Karpas-422 (cell line): Measurements from ENCODE around the gene CORO2B. TPM values are rescaled to one million over a fixed set of nuclear protein-coding genes. Genes with fewer than 3 reads are reported as not detected.

Experiments
- DNase-seq: peaks from one replicate; pipeline ENCODE4 v3.0.0-alpha.2; 2015
- H2AFZ ChIP-seq: fragments of 200-600 bp; sonication (generic); 2 replicates; pipeline ENCODE4 v1.6.1; 2014; ENCODE audit warnings: antibody characterized with exemption, low read length, mixed read lengths
- H3K27ac ChIP-seq: fragments of 200-600 bp; sonication (generic); 2 replicates; pipeline ENCODE4 v1.5.1; 2014; ENCODE audit warnings: mild to moderate bottlenecking, low read length, moderate library complexity
- H3K27me3 ChIP-seq: fragments of 200-600 bp; sonication (generic); 2 replicates; pipeline ENCODE4 v1.6.1; 2014; ENCODE audit warnings: low read length, mixed read lengths
- H3K36me3 ChIP-seq: fragments of 200-600 bp; sonication (generic); 2 replicates; pipeline ENCODE4 v1.6.1; 2014; ENCODE audit warnings: low read length, mixed read lengths; ENCODE audit not compliant: insufficient read depth
- H3K4me1 ChIP-seq: fragments of 200-600 bp; sonication (generic); 2 replicates; pipeline ENCODE4 v1.6.1; 2014; ENCODE audit warnings: mild to moderate bottlenecking, low read length, mixed read lengths
- H3K4me2 ChIP-seq: fragments of 200-600 bp; sonication (generic); 2 replicates; pipeline ENCODE4 v1.6.1; 2014; ENCODE audit warnings: low read length, low read depth, mild to moderate bottlenecking; ENCODE audit not compliant: poor library complexity, severe bottlenecking
- H3K4me3 ChIP-seq: fragments of 200-600 bp; sonication (generic); 2 replicates; pipeline ENCODE4 v1.5.1; 2014; ENCODE audit warnings: mild to moderate bottlenecking, antibody characterized with exemption, low read length, mixed read lengths
- H3K79me2 ChIP-seq: fragments of 200-600 bp; sonication (generic); 2 replicates; pipeline ENCODE4 v1.6.1; 2014; ENCODE audit warnings: mild to moderate bottlenecking, low read length, mixed read lengths
- H3K9ac ChIP-seq: fragments of 200-600 bp; sonication (generic); 2 replicates; pipeline ENCODE4 v1.6.0; 2014; ENCODE audit warnings: low read length
- H3K9me2 ChIP-seq: fragments of 200-600 bp; sonication (generic), shearing (Covaris generic); replicated peaks from 2 replicates; pipeline ENCODE4 v1.6.0; 2014; ENCODE audit warnings: mild to moderate bottlenecking, low read length, moderate library complexity; ENCODE audit not compliant: insufficient read depth
- H3K9me3 ChIP-seq: fragments of 300-700, 200-600 bp; sonication (generic); 2 replicates; pipeline ENCODE4 v1.6.1; 2014; ENCODE audit warnings: low read length, mixed read lengths
- H4K20me1 ChIP-seq: fragments of 200-600 bp; sonication (generic); 2 replicates; pipeline ENCODE4 v1.6.1; 2014; ENCODE audit warnings: mild to moderate bottlenecking, antibody characterized with exemption, low read length, low read depth; ENCODE audit not compliant: insufficient read depth
- total RNA-seq: library from RNA; depleted of rRNA; stranded (reverse); fragments of >200 nt; shearing (Covaris generic); gene quantifications from 2 replicates; pipeline ENCODE4 v1.2.3, GENCODE V29; 2014; ENCODE audit warnings: low replicate concordance

CORO2B gene
- total RNA-seq, 1 experiment from 2014 or later, result 0.26 TPM

DNA sequence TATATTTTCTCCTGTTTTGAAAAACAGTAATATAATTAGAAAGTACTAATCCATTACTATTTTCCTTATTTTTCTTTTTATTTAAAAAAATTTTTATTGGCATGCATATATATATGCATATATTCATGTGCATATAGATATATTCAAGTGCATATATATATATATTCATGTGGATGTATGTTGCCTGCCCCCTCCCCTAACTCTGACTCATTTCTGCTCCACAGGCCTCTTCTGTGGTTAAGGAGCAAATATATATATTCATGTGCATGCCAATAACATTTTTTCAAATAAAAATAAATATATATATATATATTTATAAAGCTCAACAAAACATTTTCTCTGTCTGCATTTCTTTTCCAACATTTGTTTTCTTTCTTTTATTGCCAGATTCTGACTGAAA, 13.6 kb upstream of the CORO2B start:
- H3K9ac ChIP-seq, result no peak overlapping the region
- no peaks in the 10 kb centered on the region for H3K79me2 ChIP-seq
- no peak for DNase-seq
- H3K27ac ChIP-seq, result no peak overlapping the region
- no peaks in the 10 kb centered on the region for H3K36me3 ChIP-seq
- no peaks in the 10 kb centered on the region for H3K9me3 ChIP-seq
- no peak overlapping the region for H3K4me2 ChIP-seq
- no peak overlapping the region for H3K4me3 ChIP-seq
- peaks cover 24% of the 10 kb centered on the region for H3K4me1 ChIP-seq
- no peaks in the 10 kb centered on the region for H3K27me3 ChIP-seq
- no peaks in the 10 kb centered on the region for H4K20me1 ChIP-seq
- no peaks in the 10 kb centered on the region for H3K9me2 ChIP-seq
- no peak overlapping the region for H2AFZ ChIP-seq

DNA sequence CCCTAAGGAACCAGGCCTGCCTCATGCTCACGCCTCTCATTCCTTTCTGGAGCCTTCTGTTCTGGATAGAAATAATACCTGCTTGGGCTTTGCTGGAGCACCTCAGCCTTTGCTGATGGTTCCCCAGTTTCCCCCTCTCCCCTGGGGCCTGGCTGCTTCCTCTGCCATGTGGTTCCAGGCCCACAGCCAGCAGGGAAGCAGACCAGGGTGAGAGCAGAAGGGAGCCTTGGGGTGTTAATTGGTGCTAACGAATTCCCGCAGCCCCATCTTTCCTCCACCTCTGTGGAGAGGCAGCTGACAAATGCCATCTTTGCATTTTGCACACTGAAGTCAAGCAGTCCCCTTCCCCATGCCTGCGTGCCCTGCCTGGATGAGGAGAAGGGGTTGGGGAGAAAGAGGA, 13.1 kb upstream of the CORO2B start:
- Histone ChIP-seq H3K4me3 (no peak overlapping the region), H3K27me3 (no peaks in the 10 kb centered on the region), H3K9ac (no peak overlapping the region), H2AFZ (no peak overlapping the region), H3K27ac (no peak overlapping the region), H3K9me3 (no peaks in the 10 kb centered on the region), H3K36me3 (no peaks in the 10 kb centered on the region), H3K9me2 (no peaks in the 10 kb centered on the region), H3K79me2 (no peaks in the 10 kb centered on the region), H3K4me2 (no peak overlapping the region), H4K20me1 (no peaks in the 10 kb centered on the region), H3K4me1 (peaks cover 22% of the 10 kb centered on the region)
- DNase-seq, result no peak

DNA sequence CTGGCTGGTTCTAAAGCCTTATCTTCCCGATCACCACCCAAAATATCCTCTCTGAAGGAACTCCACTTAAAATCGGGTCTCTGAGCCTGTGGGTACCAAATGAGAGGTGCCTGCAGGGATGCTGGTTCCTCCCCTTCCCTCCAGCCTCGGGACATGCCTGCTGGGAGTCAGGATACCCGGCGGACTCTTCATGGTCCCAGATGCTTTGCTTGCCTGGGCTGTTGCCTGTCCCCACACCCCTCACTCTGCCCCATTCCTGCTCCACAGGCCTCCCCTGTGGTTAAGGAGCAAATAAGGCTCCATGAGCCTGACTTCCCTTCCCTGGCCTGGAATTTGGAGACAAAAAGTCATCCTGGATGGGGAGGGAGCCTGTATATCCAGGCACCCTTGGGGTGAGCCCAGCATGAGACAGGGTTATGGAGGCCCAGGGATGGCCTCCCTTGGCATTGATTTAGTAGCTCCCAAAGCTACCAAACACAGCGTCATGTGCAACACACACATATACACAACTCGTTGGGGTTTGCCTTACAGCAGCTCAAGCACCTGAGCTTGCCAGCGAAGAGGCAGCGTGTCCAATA, 12.3 kb upstream of the CORO2B start:
- H3K36me3 ChIP-seq, result no peaks in the 10 kb centered on the region
- H3K79me2 ChIP-seq, result no peaks in the 10 kb centered on the region
- H3K9me3 ChIP-seq, result no peaks in the 10 kb centered on the region
- DNase-seq, result no peak
- H3K4me3 ChIP-seq, result no peak overlapping the region
- H3K27ac ChIP-seq, result no peak overlapping the region
- H3K4me1 ChIP-seq, result peaks cover 22% of the 10 kb centered on the region
- H3K9me2 ChIP-seq, result no peaks in the 10 kb centered on the region
- no peaks in the 10 kb centered on the region for H3K27me3 ChIP-seq
- H3K4me2 ChIP-seq, result no peak overlapping the region
- no peak overlapping the region for H2AFZ ChIP-seq
- no peak overlapping the region for H3K9ac ChIP-seq
- no peaks in the 10 kb centered on the region for H4K20me1 ChIP-seq

DNA sequence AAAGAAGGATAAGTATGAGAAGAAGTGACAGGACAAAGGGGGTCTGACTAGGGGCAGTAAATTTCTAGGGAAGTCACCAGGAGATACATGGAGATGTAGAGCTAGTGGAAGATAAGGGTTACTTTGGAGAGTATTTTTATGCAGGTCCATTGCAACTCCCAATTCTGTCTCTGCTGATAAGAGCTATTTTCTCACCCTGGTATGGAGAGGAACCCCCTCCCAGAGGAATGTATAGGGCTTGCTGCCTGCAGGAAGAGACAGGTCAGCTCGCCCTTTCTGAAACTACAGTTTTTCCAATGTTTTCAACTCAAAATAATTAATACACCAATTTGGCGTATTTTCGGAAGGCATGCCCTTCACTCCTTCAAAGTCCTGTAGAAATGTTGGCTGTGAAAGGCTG, 11.4 kb upstream of the CORO2B start:
- H3K9me3 ChIP-seq, result no peaks in the 10 kb centered on the region
- no peaks in the 10 kb centered on the region for H3K79me2 ChIP-seq
- no peaks in the 10 kb centered on the region for H3K36me3 ChIP-seq
- no peaks in the 10 kb centered on the region for H4K20me1 ChIP-seq
- no peak overlapping the region for H3K9ac ChIP-seq
- no peaks in the 10 kb centered on the region for H3K27me3 ChIP-seq
- no peak for DNase-seq
- H3K9me2 ChIP-seq, result no peaks in the 10 kb centered on the region
- peaks cover 23% of the 10 kb centered on the region for H3K4me1 ChIP-seq
- H2AFZ ChIP-seq, result no peak overlapping the region
- no peak overlapping the region for H3K4me2 ChIP-seq
- no peak overlapping the region for H3K27ac ChIP-seq
- H3K4me3 ChIP-seq, result no peak overlapping the region

DNA sequence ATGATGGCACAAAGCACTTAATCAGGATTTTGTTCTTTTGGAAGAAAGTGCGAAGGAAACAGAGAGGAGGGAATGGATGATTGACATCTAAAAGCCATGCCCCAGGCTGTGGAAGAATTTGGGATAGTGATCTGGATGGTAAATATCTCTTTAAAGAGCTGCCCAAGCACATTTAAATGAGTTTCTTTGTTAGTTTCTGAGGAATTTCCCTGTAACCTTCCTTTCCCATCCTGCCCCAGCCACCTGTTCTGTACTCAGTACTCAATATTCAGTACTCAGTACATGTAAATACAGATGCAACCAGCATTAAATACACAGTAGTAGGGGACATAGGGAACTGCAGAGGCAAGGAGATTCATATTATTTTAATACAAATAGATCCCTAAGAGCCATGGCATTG, 7.8 kb upstream of the CORO2B start:
- DNase-seq, result no peak
- no peaks in the 10 kb centered on the region for H3K27me3 ChIP-seq
- H3K4me3 ChIP-seq, result no peak overlapping the region
- H3K36me3 ChIP-seq, result no peaks in the 10 kb centered on the region
- no peak overlapping the region for H2AFZ ChIP-seq
- no peaks in the 10 kb centered on the region for H3K9me3 ChIP-seq
- H3K4me1 ChIP-seq, result peaks cover 52% of the 10 kb centered on the region
- H3K4me2 ChIP-seq, result peak overlapping the region; percentile 79
- H3K79me2 ChIP-seq, result no peaks in the 10 kb centered on the region
- H3K9me2 ChIP-seq, result no peaks in the 10 kb centered on the region
- H4K20me1 ChIP-seq, result no peaks in the 10 kb centered on the region
- H3K27ac ChIP-seq, result peak overlapping the region; percentile 86; the same call in 1 of the 2 replicates
- H3K9ac ChIP-seq, result peak overlapping the region; percentile 6; the same call in 1 of the 2 replicates

DNA sequence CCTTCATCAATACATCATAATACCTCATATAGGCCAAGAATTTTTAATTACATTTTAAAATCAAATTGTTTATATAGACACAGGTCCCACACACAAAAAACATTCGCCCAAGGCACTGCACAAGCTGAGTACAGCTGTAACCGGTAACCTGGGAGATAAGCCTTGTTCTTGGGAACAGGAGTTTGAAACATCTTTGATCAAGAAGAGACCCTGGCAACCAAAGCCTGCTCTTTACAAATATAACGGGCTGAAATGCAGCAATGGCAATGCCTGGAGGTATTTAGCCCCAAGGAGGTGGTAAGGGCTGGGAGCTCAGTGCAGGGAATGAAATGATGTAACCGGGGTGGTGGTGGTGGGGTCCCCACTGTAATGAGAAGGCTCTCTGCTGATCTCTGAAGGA, 7.2 kb upstream of the CORO2B start:
- Histone ChIP-seq H3K9me3 (no peaks in the 10 kb centered on the region), H3K79me2 (no peaks in the 10 kb centered on the region), H3K4me1 (peaks cover 52% of the 10 kb centered on the region), H2AFZ (no peak overlapping the region), H3K9me2 (no peaks in the 10 kb centered on the region), H3K4me3 (peak overlapping the region; percentile 39; the same call in 1 of the 2 replicates), H3K27me3 (no peaks in the 10 kb centered on the region), H3K4me2 (peak overlapping the region; percentile 79), H4K20me1 (no peaks in the 10 kb centered on the region), H3K27ac (peak overlapping the region; percentile 86; the same call in 1 of the 2 replicates), H3K9ac (peak overlapping the region; percentile 52), H3K36me3 (no peaks in the 10 kb centered on the region)
- no peak for DNase-seq

DNA sequence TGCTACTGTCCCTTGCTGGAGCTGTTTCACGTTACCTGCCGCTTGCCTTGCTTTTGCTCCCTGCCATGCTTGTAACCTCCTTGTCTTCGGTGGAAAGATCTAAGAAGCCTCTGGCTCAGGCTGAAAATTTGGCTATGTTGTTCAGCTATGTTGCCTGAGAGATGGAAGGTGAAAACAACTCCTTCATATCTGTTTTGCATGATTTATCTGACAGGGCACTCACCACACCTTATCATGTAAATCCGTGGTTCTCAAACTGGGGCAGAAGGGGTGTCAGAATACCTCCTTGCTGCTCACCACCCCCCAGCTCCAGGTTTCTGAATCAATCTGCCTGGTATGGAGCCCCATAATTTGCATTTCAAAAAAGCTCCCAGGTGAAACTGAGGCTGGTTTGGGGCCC, 6.5 kb upstream of the CORO2B start:
- Histone ChIP-seq H3K9ac (peak overlapping the region; percentile 67), H4K20me1 (no peaks in the 10 kb centered on the region), H3K27me3 (no peaks in the 10 kb centered on the region), H3K4me2 (peak overlapping the region; percentile 79), H3K36me3 (no peaks in the 10 kb centered on the region), H3K9me3 (no peaks in the 10 kb centered on the region), H3K4me3 (peak overlapping the region; percentile 57), H2AFZ (no peak overlapping the region), H3K79me2 (no peaks in the 10 kb centered on the region), H3K27ac (peak overlapping the region; percentile 86), H3K9me2 (no peaks in the 10 kb centered on the region), H3K4me1 (peaks cover 59% of the 10 kb centered on the region)
- peak; percentile 80 for DNase-seq

DNA sequence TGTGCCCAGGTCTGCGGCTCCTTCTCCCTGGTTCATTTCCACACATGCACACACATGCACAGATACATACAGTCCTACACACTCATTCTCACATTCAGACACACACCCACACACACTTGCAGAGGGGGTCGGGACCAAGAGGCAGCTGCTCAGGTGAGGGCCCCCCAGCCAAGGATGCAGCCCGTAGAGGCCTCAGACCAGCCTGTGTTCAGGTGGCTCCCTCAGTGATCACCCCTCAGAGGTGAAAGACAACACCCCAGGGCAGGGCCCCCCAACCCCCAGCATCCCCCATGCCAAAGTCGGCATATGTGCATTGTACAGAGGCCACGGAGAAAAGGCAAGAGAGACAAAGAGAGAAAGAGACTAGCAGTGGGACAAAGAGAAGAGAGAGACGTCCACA, 5.9 kb upstream of the CORO2B start:
- DNase-seq, result peak; percentile 63
- peak overlapping the region; percentile 86 for H3K27ac ChIP-seq
- peak overlapping the region; percentile 54; the same call in 1 of the 2 replicates for H2AFZ ChIP-seq
- peaks cover 61% of the 10 kb centered on the region for H3K4me1 ChIP-seq
- no peaks in the 10 kb centered on the region for H3K27me3 ChIP-seq
- no peaks in the 10 kb centered on the region for H3K9me3 ChIP-seq
- no peaks in the 10 kb centered on the region for H4K20me1 ChIP-seq
- no peaks in the 10 kb centered on the region for H3K9me2 ChIP-seq
- H3K9ac ChIP-seq, result peak overlapping the region; percentile 67
- H3K4me3 ChIP-seq, result peak overlapping the region; percentile 57
- no peaks in the 10 kb centered on the region for H3K79me2 ChIP-seq
- H3K36me3 ChIP-seq, result no peaks in the 10 kb centered on the region
- H3K4me2 ChIP-seq, result peak overlapping the region; percentile 79
